ENCODE measurements around the gene ENTHD1. TPM values are rescaled to one million over a fixed set of nuclear protein-coding genes. Genes with fewer than 3 reads are reported as not detected.

Gene ENTHD1
- total RNA-seq, 3 donors from 2014 or later (not counting 1 experiment from before 2014, with no cell fraction given) = not detected

GRCh38 chr22:39814899-39815298 is 78.7 kb downstream of the ENTHD1 start:
- intact Hi-C loops (cut with micrococcal nuclease) = no loop called here

DNA sequence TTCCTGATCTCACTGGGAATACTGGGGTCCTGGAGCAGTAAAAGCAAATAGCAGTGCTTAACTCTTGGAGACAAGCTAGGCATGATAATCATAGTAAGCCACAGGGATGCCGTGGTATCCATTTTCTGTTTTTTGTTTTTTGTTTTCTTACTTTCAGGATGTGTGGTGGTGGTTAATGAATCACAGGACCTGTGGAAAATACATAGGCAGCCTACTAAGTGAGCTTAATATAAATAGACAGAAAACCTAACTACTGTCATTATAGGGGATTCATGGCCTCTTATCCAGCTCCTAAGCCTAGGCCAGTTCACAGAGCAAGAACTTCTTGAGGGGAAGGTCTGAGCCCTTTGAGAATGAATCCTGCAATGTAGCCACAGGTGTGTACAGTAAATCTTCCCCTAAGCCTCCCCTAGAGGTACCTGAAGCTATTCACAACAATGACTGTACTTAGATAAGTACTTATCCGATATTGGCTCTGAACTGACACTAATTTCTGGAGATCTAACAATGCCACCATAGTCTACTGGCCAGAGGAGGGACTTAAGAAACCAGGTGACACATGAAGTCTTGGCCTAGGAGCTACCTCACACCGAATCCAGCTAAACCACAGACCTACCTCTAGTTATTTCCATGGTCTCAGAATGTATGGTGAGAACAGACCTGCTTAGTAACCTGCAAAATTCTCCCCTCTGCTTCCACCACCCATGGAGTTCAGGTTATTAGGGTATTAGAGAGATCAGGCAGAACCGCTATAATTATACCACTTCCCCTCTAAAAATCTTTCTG is 83.6 kb downstream of the ENTHD1 start:
- H3K4me1 Mint-ChIP-seq = peaks cover 6 to 7% of the 10 kb centered on the region in 2 donors
- H3K27ac Mint-ChIP-seq = no peak overlapping the region
- no peaks in the 10 kb centered on the region for H3K9me3 Mint-ChIP-seq
- H3K27me3 Mint-ChIP-seq (ENCODE audit: low read depth in 2 of 2) = peaks cover 27 to 38% of the 10 kb centered on the region in 2 donors
- Histone ChIP-seq H3K27ac (ENCODE audit: low read length) (no peak overlapping the region), H3K36me3 (ENCODE audit: control insufficient read depth, insufficient read depth, low read length) (no peaks in the 10 kb centered on the region), H3K4me1 (ENCODE audit: control insufficient read depth, insufficient read depth, low read length) (no peaks in the 10 kb centered on the region), H3K27me3 (ENCODE audit: control insufficient read depth, insufficient read depth, low read length) (no peaks in the 10 kb centered on the region), H3K9me3 (ENCODE audit: control insufficient read depth, insufficient read depth, low read length) (no peaks in the 10 kb centered on the region), H3K4me3 (ENCODE audit: low read length) (no peak overlapping the region)
- intact Hi-C loops (cut with micrococcal nuclease) = no loop called here
- no peak overlapping the region for H3K4me3 Mint-ChIP-seq
- TF ChIP-seq, protein P1, sequence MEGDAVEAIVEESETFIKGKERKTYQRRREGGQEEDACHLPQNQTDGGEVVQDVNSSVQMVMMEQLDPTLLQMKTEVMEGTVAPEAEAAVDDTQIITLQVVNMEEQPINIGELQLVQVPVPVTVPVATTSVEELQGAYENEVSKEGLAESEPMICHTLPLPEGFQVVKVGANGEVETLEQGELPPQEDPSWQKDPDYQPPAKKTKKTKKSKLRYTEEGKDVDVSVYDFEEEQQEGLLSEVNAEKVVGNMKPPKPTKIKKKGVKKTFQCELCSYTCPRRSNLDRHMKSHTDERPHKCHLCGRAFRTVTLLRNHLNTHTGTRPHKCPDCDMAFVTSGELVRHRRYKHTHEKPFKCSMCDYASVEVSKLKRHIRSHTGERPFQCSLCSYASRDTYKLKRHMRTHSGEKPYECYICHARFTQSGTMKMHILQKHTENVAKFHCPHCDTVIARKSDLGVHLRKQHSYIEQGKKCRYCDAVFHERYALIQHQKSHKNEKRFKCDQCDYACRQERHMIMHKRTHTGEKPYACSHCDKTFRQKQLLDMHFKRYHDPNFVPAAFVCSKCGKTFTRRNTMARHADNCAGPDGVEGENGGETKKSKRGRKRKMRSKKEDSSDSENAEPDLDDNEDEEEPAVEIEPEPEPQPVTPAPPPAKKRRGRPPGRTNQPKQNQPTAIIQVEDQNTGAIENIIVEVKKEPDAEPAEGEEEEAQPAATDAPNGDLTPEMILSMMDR (IDR thresholded peaks at IDR 0.05) = no peak
- ATAC-seq (no peak), DNase-seq (no peak)
- 71% methylated on average over 2 of the region's 4 CpGs for WGBS (ENCODE audit: insufficient coverage)
- H3K36me3 Mint-ChIP-seq = no peaks in the 10 kb centered on the region

More at GRCh38 chr22:39814899-39815298, 78.7 kb downstream of the ENTHD1 start:
- ATAC-seq (no peak), DNase-seq (no peak)
- no peaks in the 10 kb centered on the region for H3K4me1 ChIP-seq (ENCODE audit: control insufficient read depth, insufficient read depth, low read length)
- H3K27ac Mint-ChIP-seq = no peak overlapping the region
- TF ChIP-seq, protein P1 (IDR thresholded peaks at IDR 0.05) = no peak
- no peak overlapping the region for H3K4me3 ChIP-seq (ENCODE audit: low read length)
- no peaks in the 10 kb centered on the region for H3K27me3 ChIP-seq (ENCODE audit: control insufficient read depth, insufficient read depth, low read length)
- H3K9me3 ChIP-seq (ENCODE audit: control insufficient read depth, insufficient read depth, low read length) = no peaks in the 10 kb centered on the region
- H3K4me1 Mint-ChIP-seq = no peaks in the 10 kb centered on the region
- no peak overlapping the region for H3K4me3 Mint-ChIP-seq
- no peaks in the 10 kb centered on the region for H3K36me3 Mint-ChIP-seq
- H3K36me3 ChIP-seq (ENCODE audit: control insufficient read depth, insufficient read depth, low read length) = no peaks in the 10 kb centered on the region
- WGBS (ENCODE audit: insufficient coverage) = 82% methylated on average over 3 of the region's 4 CpGs
- H3K9me3 Mint-ChIP-seq = no peaks in the 10 kb centered on the region
- H3K27ac ChIP-seq (ENCODE audit: low read length) = no peak overlapping the region
- H3K27me3 Mint-ChIP-seq (ENCODE audit: low read depth in 2 of 2) = peaks cover 18 to 47% of the 10 kb centered on the region in 2 donors

- Histone ChIP-seq H3K9me3 (ENCODE audit: control insufficient read depth, insufficient read depth, low read length) (no peaks in the 10 kb centered on the region), H3K4me3 (ENCODE audit: low read length) (no peak overlapping the region), H3K27me3 (ENCODE audit: control insufficient read depth, insufficient read depth, low read length) (no peaks in the 10 kb centered on the region), H3K4me1 (ENCODE audit: control insufficient read depth, insufficient read depth, low read length) (no peaks in the 10 kb centered on the region), H3K27ac (ENCODE audit: low read length) (no peak overlapping the region), H3K36me3 (ENCODE audit: control insufficient read depth, insufficient read depth, low read length) (no peaks in the 10 kb centered on the region)
- H3K9me3 Mint-ChIP-seq = no peaks in the 10 kb centered on the region
- DNase-seq (peak in 1 of 2 donors; percentile 48), ATAC-seq (no peak)
- WGBS (ENCODE audit: insufficient coverage) = 56% methylated on average over 3 of the region's 3 CpGs
- peaks cover 6 to 7% of the 10 kb centered on the region in 2 donors for H3K4me1 Mint-ChIP-seq
- no peak overlapping the region for H3K4me3 Mint-ChIP-seq
- no peak overlapping the region for H3K27ac Mint-ChIP-seq
- TF ChIP-seq, protein P1 (IDR thresholded peaks at IDR 0.05) = no peak
- intact Hi-C loops (cut with micrococcal nuclease) = no loop called here
- peaks cover 32 to 53% of the 10 kb centered on the region in 2 donors for H3K27me3 Mint-ChIP-seq (ENCODE audit: low read depth in 2 of 2)
- no peaks in the 10 kb centered on the region for H3K36me3 Mint-ChIP-seq
Measured at GRCh38 chr22:39808081-39808480, 85.5 kb downstream of the ENTHD1 start.

Measured in natural killer cell (primary cell).